Measurements from ENCODE around the gene LHFPL2. TPM values are rescaled to one million over a fixed set of nuclear protein-coding genes. Genes with fewer than 3 reads are reported as not detected.

LHFPL2 gene
- total and polyA plus RNA-seq, 2 of the 4 experiments (the other 2 are of a cell fraction): 6.5 to 11.3 TPM

DNA sequence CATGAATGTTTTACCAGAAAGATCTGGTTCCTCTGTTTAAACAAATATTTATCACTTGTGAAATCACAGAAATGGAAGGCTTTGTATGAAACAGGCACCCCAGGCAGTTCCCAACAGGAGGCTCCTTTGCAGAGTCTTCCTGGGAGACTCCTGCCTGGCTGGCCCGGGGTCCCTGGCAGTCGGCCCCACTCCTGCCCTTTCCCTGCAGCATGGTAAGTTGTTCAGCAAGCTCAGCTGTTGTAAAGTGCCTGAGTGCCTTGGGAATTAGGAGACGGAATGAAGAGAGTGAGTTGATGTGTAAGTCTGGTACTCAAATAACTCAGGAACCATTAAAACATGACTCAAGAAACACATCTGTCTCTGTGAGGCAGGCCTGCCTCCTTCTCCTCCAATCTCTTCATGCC is 17.5 kb upstream of the LHFPL2 start:
- H2BK5ac ChIP-seq (ENCODE audit: low read depth, low read length, poor library complexity, severe bottlenecking): no peak overlapping the region
- ChIA-PET POLR2A (ENCODE audit: unreplicated experiment) (interaction anchor here (0.5 kb wide), 1 partner anchor 91 kb away, joined by 3 read pairs; no protein-coding TSS in a partner anchor), CTCF (no interaction called here)
- WGBS, 2 experiments (ENCODE audit: extremely low coverage in 2 of 2, insufficient read length in 1 of 2): no CpG with 5 or more reads among the region's 3 CpGs
- H3K4me2 ChIP-seq (ENCODE audit: low read depth, low read length): no peak overlapping the region; the same call in 1 of the 2 replicates
- H3K27ac ChIP-seq (ENCODE audit: insufficient read depth, low read length): peak overlapping the region; percentile 74; the same call in 1 of the 2 replicates
- H3K18ac ChIP-seq (ENCODE audit: low read depth, low read length): peak overlapping the region; percentile 79; the same call in 1 of the 2 replicates
- peaks cover 10% of the 10 kb centered on the region for H3K9me1 ChIP-seq (ENCODE audit: insufficient read depth, low read length)
- dilution Hi-C loops (cut with HindIII; ENCODE audit: low sequenced_read_pairs, unreplicated experiment): no loop called here
- H3K9ac ChIP-seq (ENCODE audit: low read depth, low read length): no peak overlapping the region
- H2AK5ac ChIP-seq (ENCODE audit: low read depth, low read length): peak overlapping the region; percentile 71; the same call in 1 of the 2 replicates
- peak overlapping the region in 1 of 2 experiments; percentile 58; a peak in 1 of 4 replicates for H4K8ac ChIP-seq (ENCODE audit: low read depth in 2 of 2, low read length in 2 of 2)
- in situ Hi-C loops (cut with MboI; ENCODE audit: low sequenced_read_pairs): no loop called here
- H3K27me3 ChIP-seq (ENCODE audit: control insufficient read depth, insufficient read depth, low read length): no peaks in the 10 kb centered on the region
- peak overlapping the region; percentile 85 for H3K14ac ChIP-seq (replicated peaks; ENCODE audit: low read depth, low read length)
- no peaks in the 10 kb centered on the region for H4K20me1 ChIP-seq (ENCODE audit: insufficient read depth, low read length)
- DNase-seq (peak; percentile 63), ATAC-seq (ENCODE audit: low read depth) (peak; percentile 88)
- H2BK120ac ChIP-seq (ENCODE audit: low read depth, low read length): peak overlapping the region; percentile 88
- H3K4ac ChIP-seq (ENCODE audit: low read depth, low read length): peak overlapping the region; percentile 76
- TF ChIP-seq MAZ (IDR thresholded peaks at IDR 0.05; ENCODE audit: borderline replicate concordance, low read depth, low read length): no peak
- TF ChIP-seq, protein P1, sequence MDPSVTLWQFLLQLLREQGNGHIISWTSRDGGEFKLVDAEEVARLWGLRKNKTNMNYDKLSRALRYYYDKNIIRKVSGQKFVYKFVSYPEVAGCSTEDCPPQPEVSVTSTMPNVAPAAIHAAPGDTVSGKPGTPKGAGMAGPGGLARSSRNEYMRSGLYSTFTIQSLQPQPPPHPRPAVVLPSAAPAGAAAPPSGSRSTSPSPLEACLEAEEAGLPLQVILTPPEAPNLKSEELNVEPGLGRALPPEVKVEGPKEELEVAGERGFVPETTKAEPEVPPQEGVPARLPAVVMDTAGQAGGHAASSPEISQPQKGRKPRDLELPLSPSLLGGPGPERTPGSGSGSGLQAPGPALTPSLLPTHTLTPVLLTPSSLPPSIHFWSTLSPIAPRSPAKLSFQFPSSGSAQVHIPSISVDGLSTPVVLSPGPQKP (IDR thresholded peaks at IDR 0.05; ENCODE audit: borderline replicate concordance, low read depth, low read length): no peak
- TF ChIP-seq RCOR1 (IDR thresholded peaks at IDR 0.05; ENCODE audit: insufficient replicate concordance, low read length): no peak
- TF ChIP-seq, protein P2, sequence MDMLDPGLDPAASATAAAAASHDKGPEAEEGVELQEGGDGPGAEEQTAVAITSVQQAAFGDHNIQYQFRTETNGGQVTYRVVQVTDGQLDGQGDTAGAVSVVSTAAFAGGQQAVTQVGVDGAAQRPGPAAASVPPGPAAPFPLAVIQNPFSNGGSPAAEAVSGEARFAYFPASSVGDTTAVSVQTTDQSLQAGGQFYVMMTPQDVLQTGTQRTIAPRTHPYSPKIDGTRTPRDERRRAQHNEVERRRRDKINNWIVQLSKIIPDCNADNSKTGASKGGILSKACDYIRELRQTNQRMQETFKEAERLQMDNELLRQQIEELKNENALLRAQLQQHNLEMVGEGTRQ (IDR thresholded peaks at IDR 0.05; ENCODE audit: low read depth, low read length): no peak
- no peak for TF ChIP-seq MAFK (IDR thresholded peaks at IDR 0.05; ENCODE audit: low read depth, low read length)
- TF ChIP-seq RAD21 (IDR thresholded peaks at IDR 0.05; ENCODE audit: low read length): no peak
- no peak for TF ChIP-seq MXI1 (IDR thresholded peaks at IDR 0.05; ENCODE audit: borderline replicate concordance, low read depth, low read length)
- no peak for TF ChIP-seq NFE2L2 (IDR thresholded peaks at IDR 0.05; ENCODE audit: low read depth, low read length)
- no peak for TF ChIP-seq CEBPB (IDR thresholded peaks at IDR 0.05; ENCODE audit: low read depth, low read length)
- TF ChIP-seq FOS (IDR thresholded peaks at IDR 0.05; ENCODE audit: low read depth, low read length): no peak
- no peak overlapping the region for H2AK9ac ChIP-seq (replicated peaks; ENCODE audit: low read depth, low read length, poor library complexity)
- intact Hi-C loops (cut with micrococcal nuclease): no loop called here
- no peaks in the 10 kb centered on the region for H3K9me3 ChIP-seq (ENCODE audit: control insufficient read depth, insufficient read depth, low read length)
- H2AFZ ChIP-seq (replicated peaks; ENCODE audit: low read length, poor library complexity): no peak overlapping the region
- H4K5ac ChIP-seq (ENCODE audit: low read depth, low read length): peak overlapping the region; percentile 36; the same call in 1 of the 2 replicates
- H3K4me3 ChIP-seq (ENCODE audit: insufficient read depth, low read depth, low read length): no peak overlapping the region
- H3K79me1 ChIP-seq (ENCODE audit: low read depth in 1 of 2, low read length in 2 of 2): no peaks in the 10 kb centered on the region
- H2BK15ac ChIP-seq (ENCODE audit: low read depth, low read length): peak overlapping the region; percentile 12; the same call in 1 of the 3 replicates
- no peak overlapping the region; the same call in 1 of the 2 replicates for H4K91ac ChIP-seq (ENCODE audit: insufficient read depth, low read depth, low read length)
- peaks cover 9% of the 10 kb centered on the region for H3K4me1 ChIP-seq (ENCODE audit: control insufficient read depth, insufficient read depth, low read length)
- H2BK20ac ChIP-seq (ENCODE audit: low read depth, low read length): peak overlapping the region; percentile 81
- no peaks in the 10 kb centered on the region for H3K36me3 ChIP-seq (ENCODE audit: control insufficient read depth, insufficient read depth, low read length)
- BruUV-seq (replicated peaks): no TSS peak
- H3K23ac ChIP-seq (ENCODE audit: low read depth, low read length): peak overlapping the region; percentile 55; the same call in 1 of the 2 replicates
- H3K56ac ChIP-seq (ENCODE audit: extremely low read depth, insufficient read depth, low read length): no peak overlapping the region

Measured in IMR-90 (cell line).